IPS-15b (cell line): ENCODE results near the gene PLP2.
"Not testable (repeated sequence)": the region's sequence is repeated elsewhere in the genome, so short reads cannot be mapped to it uniquely, and the experiment has no call there.

Experiments used
- H3K27me3 ChIP-seq: one replicate; pipeline ENCODE4 v1.6.1; 2013; ENCODE audit warnings: low read length; ENCODE audit not compliant: control insufficient read depth, insufficient read depth
- H3K36me3 ChIP-seq: one replicate; pipeline ENCODE4 v1.6.1; 2013; ENCODE audit warnings: low read length; ENCODE audit not compliant: control insufficient read depth, insufficient read depth
- H3K4me1 ChIP-seq: one replicate; pipeline ENCODE4 v1.6.1; 2013; ENCODE audit warnings: mild to moderate bottlenecking, low read length; ENCODE audit not compliant: control insufficient read depth, insufficient read depth
- H3K4me3 ChIP-seq: one replicate; pipeline ENCODE4 v1.5.1; 2013; ENCODE audit warnings: low read depth, low read length
- H3K9ac ChIP-seq: one replicate; pipeline ENCODE4 v1.6.1; 2013; ENCODE audit warnings: low read depth, mild to moderate bottlenecking, low read length
- H3K9me3 ChIP-seq: one replicate; pipeline ENCODE4 v1.6.1; 2013; ENCODE audit warnings: mild to moderate bottlenecking, low read length; ENCODE audit not compliant: control insufficient read depth, insufficient read depth

Gene PLP2, protein sequence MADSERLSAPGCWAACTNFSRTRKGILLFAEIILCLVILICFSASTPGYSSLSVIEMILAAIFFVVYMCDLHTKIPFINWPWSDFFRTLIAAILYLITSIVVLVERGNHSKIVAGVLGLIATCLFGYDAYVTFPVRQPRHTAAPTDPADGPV

DNA sequence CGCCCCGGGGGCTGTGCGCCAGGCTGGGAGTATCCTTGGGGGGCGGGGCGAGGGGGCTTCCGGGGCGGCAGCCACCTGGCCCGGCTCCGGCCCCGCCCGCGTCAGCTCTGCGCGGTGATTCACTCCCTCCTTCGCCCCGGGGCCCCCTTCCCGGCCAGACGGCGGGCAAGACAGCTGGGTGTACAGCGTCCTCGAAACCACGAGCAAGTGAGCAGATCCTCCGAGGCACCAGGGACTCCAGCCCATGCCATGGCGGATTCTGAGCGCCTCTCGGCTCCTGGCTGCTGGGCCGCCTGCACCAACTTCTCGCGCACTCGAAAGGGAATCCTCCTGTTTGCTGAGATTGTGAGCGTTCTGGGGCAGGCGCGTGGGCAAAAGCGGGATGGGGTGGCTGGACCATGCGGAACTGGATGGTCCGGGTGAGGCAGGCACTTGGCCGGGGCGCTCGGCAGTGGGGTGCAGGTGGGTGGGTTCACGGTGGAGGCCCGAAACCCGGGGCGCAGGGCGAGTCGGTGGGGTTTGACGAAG, at the start of gene PLP2:
Gene PLP2 (plus strand): TSS at position 147 of the 528 bp plus-strand sequence. CDS start 103 bp downstream, at position 250.
- Histone ChIP-seq H3K36me3 (peaks cover 5% of the 10 kb centered on the region), H3K27me3 (peaks cover 42% of the 10 kb centered on the region), H3K4me3 (peak within 1 kb of the TSS; percentile 55), H3K9ac (no peak within 1 kb of the TSS), H3K4me1 (peaks cover 5% of the 10 kb centered on the region), H3K9me3 (no peaks in the 10 kb centered on the region)

DNA sequence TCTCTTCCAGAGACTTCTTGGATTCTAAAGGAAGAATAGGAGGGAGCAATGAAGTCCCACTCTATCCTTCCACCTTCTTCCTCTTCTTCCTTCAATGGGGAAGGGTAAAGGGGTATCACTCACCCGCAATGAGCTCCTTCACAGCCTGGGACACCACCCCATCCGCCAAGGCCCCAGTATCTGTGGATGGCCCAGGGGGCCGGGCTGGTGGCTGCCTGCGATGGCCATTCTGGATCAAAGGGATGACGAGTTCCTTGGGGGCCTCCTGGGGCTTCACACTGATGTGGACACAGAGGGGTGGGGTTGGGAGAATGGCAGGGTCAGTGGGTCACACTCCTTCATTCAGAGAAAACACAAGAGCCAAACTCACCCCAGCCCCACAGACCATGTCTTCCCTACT, 49.2 kb upstream of the PLP2 start:
- Histone ChIP-seq H3K9ac (no peak overlapping the region), H3K4me3 (peak overlapping the region; percentile 76), H3K4me1 (no peaks in the 10 kb centered on the region), H3K27me3 (no peaks in the 10 kb centered on the region), H3K9me3 (no peaks in the 10 kb centered on the region), H3K36me3 (peaks cover 2% of the 10 kb centered on the region)

DNA sequence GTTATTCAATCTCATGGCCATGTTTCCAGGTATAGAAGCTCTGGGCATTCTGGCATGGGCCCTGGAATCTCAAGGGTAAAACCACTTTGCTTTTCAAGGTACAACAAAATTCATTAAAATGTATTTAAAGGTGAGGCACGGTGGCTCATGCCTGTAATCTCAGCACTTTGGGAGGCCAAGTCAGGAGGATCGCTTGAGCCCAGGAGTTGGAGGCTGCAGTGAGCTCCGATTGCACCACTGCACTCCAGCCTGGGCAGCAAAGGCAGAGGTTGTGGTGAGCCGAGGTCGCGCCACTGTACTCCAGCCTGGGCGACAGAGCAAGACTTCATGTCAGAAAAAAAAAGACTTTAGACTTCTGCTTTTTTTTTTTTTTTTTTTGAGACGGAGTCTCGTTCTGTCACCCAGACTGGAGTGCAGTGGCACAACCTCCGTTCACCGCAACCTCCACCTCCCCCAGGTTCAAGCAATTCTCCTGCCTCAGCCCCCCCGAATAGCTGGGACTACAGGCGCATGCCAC, 43.9 kb upstream of the PLP2 start:
- not testable (repeated sequence) for H3K36me3 ChIP-seq, H3K4me3 ChIP-seq, H3K4me1 ChIP-seq, H3K9ac ChIP-seq, H3K9me3 ChIP-seq, H3K27me3 ChIP-seq

- H3K4me1 ChIP-seq: no peaks in the 10 kb centered on the region
- no peak overlapping the region for H3K4me3 ChIP-seq
- H3K27me3 ChIP-seq: no peaks in the 10 kb centered on the region
- H3K36me3 ChIP-seq: no peaks in the 10 kb centered on the region
- H3K9ac ChIP-seq: no peak overlapping the region
- H3K9me3 ChIP-seq: no peaks in the 10 kb centered on the region
Observed at GRCh38 chrX:49129427-49129826, 42.3 kb upstream of the PLP2 start.

GRCh38 chrX:49132275-49132674, 39.4 kb upstream of the PLP2 start:
- not testable (repeated sequence) for H3K27me3 ChIP-seq, H3K9ac ChIP-seq, H3K36me3 ChIP-seq, H3K4me3 ChIP-seq, H3K9me3 ChIP-seq, H3K4me1 ChIP-seq

DNA sequence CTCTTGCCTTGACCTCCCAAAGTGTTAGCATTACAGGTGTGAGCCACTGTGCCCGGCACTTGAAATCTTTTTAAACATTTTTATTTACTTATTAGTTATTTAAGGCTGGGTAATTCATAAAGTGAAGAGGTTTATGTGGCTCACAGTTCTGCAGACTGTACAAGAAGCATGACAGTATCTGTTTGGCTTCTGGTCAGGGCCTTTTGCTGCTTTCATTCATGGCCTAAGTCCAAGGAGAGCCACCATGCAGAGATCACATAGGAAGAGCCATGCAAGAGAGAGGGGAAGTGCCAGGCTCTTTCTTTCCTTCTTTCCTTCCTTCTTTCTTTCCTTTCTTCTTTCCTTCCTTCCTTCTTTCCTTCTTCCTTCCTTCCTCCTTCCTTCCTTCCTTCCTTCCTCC, 37.9 kb upstream of the PLP2 start:
- Histone ChIP-seq H3K9ac (no peak overlapping the region), H3K36me3 (no peaks in the 10 kb centered on the region), H3K4me3 (no peak overlapping the region), H3K4me1 (no peaks in the 10 kb centered on the region), H3K27me3 (no peaks in the 10 kb centered on the region), H3K9me3 (no peaks in the 10 kb centered on the region)

DNA sequence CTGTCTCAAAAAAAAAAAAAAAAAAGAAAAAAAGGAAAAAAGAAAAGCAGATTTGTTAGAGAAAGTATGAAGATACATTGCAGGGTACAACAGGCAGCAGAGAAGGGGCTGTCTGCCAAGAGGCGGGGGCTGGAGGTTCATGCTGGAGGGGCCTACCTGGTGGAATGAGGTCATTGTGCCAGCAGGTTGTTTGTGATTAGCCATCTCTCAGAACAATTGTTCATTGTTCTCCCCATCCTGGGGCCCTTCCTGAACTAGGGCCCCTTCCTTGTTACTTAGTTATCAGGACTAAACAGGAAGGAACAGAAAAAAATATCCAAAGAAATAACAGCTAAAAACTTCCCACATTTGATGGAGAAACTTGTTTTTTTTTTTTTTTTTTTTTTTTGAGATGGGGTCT, 34.2 kb upstream of the PLP2 start:
- H3K4me3 ChIP-seq: no peak overlapping the region
- H3K27me3 ChIP-seq: no peaks in the 10 kb centered on the region
- no peak overlapping the region for H3K9ac ChIP-seq
- peaks cover 4% of the 10 kb centered on the region for H3K9me3 ChIP-seq
- no peaks in the 10 kb centered on the region for H3K36me3 ChIP-seq
- H3K4me1 ChIP-seq: no peaks in the 10 kb centered on the region

DNA sequence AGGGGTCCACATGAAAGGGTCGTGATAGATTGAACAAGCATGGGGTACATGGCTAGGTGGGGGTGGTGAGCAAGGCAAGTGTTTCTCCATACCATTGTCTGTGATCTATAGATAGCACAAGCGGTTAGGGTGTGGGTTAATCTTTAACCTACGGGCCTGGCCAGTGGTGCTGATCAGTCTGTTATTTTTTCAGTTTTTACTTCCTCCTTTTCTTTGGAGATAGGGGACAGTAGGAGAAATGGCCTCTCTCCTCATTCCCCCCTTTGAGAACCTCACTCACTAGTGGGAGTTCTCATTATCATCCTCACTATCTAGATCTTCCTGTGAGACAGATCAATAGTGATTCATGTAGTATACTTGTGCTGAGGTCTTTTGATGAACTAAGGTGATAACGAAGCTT, 32.0 kb upstream of the PLP2 start:
- no peak overlapping the region for H3K4me3 ChIP-seq
- H3K27me3 ChIP-seq: no peaks in the 10 kb centered on the region
- peaks cover 4% of the 10 kb centered on the region for H3K9me3 ChIP-seq
- H3K9ac ChIP-seq: no peak overlapping the region
- no peaks in the 10 kb centered on the region for H3K36me3 ChIP-seq
- no peaks in the 10 kb centered on the region for H3K4me1 ChIP-seq

GRCh38 chrX:49142264-49142663, 29.4 kb upstream of the PLP2 start:
- not testable (repeated sequence) for H3K4me1 ChIP-seq, H3K9ac ChIP-seq, H3K36me3 ChIP-seq, H3K9me3 ChIP-seq, H3K27me3 ChIP-seq, H3K4me3 ChIP-seq

DNA sequence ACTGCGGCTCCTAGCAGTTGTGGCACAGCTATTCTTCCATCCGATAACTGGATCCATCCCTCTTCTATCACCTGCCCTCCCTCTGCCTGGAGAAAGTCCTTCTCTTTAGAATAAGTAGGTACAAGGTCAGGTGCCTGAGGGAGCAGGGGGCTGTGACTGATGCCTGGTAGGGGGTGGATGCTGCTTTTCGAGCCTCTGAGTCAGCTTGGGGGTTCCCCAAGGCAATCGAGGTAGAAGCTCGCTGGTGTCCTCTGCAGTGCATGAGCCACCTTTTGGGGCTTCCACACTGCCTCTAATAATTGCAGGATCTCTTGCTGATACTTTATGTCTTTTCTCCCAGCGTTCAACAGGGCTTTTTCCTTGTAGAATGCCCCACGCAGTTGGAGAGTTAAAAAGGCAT, 28.5 kb upstream of the PLP2 start:
- H3K9me3 ChIP-seq, H3K4me1 ChIP-seq, H3K27me3 ChIP-seq, H3K9ac ChIP-seq, H3K36me3 ChIP-seq, H3K4me3 ChIP-seq: not testable (repeated sequence)

DNA sequence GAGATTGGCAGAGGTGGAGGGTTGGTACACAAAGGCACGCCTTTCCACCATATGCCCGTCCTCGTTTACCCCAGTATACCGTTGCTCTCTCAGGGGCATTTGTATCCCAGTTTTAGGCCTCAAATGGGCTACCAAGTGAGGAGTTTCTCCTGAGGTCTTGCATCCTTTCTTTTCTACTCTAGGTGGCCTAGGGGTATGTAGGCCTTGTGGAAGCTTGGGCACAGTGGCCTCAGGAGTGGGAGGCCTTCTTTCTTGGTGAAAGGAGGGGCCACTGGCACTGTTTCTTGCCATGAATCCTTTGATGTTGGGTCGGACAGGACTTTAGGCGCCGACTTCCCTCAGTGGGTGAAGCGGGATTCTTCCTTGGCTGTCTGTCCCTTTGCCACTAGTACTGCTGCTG, 24.4 kb upstream of the PLP2 start:
- Histone ChIP-seq H3K36me3 (no peaks in the 10 kb centered on the region), H3K4me3 (no peak overlapping the region), H3K9me3 (no peaks in the 10 kb centered on the region), H3K4me1 (no peaks in the 10 kb centered on the region), H3K9ac (no peak overlapping the region), H3K27me3 (no peaks in the 10 kb centered on the region)

GRCh38 chrX:49147936-49148335, 23.8 kb upstream of the PLP2 start:
- H3K4me1 ChIP-seq: no peaks in the 10 kb centered on the region
- no peaks in the 10 kb centered on the region for H3K36me3 ChIP-seq
- no peaks in the 10 kb centered on the region for H3K27me3 ChIP-seq
- no peak overlapping the region for H3K9ac ChIP-seq
- no peaks in the 10 kb centered on the region for H3K9me3 ChIP-seq
- no peak overlapping the region for H3K4me3 ChIP-seq
